CD4-positive, alpha-beta T cell (primary cell): ENCODE measurements around the gene CXorf38. TPM values are rescaled to one million over a fixed set of nuclear protein-coding genes. Genes with fewer than 3 reads are reported as not detected.

Experiments used
- ATAC-seq: fragments of 200-7000 bp; cut with Tn5 transposase; one replicate; pipeline ENCODE4 v1.10.0; 2022; ENCODE audit warnings: mild to moderate bottlenecking; ENCODE audit not compliant: poor library complexity
- CTCF ChIA-PET: fragments of 350-600 bp; sonication (Branson Sonifier 250); formaldehyde crosslinking; loops from one replicate; lab custom pipeline; 2021; ENCODE audit warnings: antibody characterized with exemption, inconsistent platforms; lab: Charles Lee
- POLR2A ChIA-PET: fragments of 350-600 bp; sonication (Branson Sonifier 250); formaldehyde crosslinking; loops from one replicate; lab custom pipeline; 2021; ENCODE audit warnings: antibody characterized with exemption, inconsistent platforms; lab: Charles Lee
- DNase-seq, 14 experiments: peaks; one replicate each; pipeline ENCODE4 v3.0.0-alpha.2; 2013 to 2020; ENCODE audit warnings: mixed read lengths in 2 of 14
- H3K27ac ChIP-seq, 2 donors: one replicate each; pipeline versions ENCODE4 v1.5.1 to v1.7.0; 2013; ENCODE audit warnings: low read length in 2 of 2, low read depth in 1 of 2, mild to moderate bottlenecking in 1 of 2
- H3K27me3 ChIP-seq, 2 experiments: 1 replicate in 1 of 2; 2 replicates in 1 of 2; pipeline versions ENCODE4 v1.6.1 to v1.7.0; 2013; ENCODE audit warnings: low read length in 2 of 2, control low read depth in 1 of 2, mild to moderate bottlenecking in 1 of 2, moderate library complexity in 1 of 2; ENCODE audit not compliant: insufficient read depth in 2 of 2, control insufficient read depth in 1 of 2
- H3K36me3 ChIP-seq: one replicate; pipeline ENCODE4 v1.6.1; 2013; ENCODE audit warnings: low read length, control low read depth; ENCODE audit not compliant: insufficient read depth
- H3K4me1 ChIP-seq: one replicate; pipeline ENCODE4 v1.6.1; 2013; ENCODE audit warnings: low read length, control low read depth; ENCODE audit not compliant: insufficient read depth
- H3K4me3 ChIP-seq: one replicate; pipeline ENCODE4 v1.5.1; 2013; ENCODE audit warnings: mild to moderate bottlenecking, low read length, moderate library complexity
- H3K9me3 ChIP-seq, 2 experiments: 1 replicate in 1 of 2; 2 replicates in 1 of 2; pipeline versions ENCODE4 v1.6.1 to v1.7.0; 2013; ENCODE audit warnings: low read length in 2 of 2, mild to moderate bottlenecking in 2 of 2, control low read depth in 1 of 2, moderate library complexity in 1 of 2; ENCODE audit not compliant: control insufficient read depth in 1 of 2, insufficient read depth in 1 of 2
- H3K27ac Mint-ChIP-seq: one replicate; pipeline ENCODE4 v1.8.0; 2020; ENCODE audit warnings: mixed read lengths
- H3K27me3 Mint-ChIP-seq: one replicate; pipeline ENCODE4 v1.8.0; 2021; ENCODE audit warnings: mixed read lengths
- H3K36me3 Mint-ChIP-seq: one replicate; pipeline ENCODE4 v1.8.0; 2021; ENCODE audit warnings: low read depth, mixed read lengths
- H3K4me1 Mint-ChIP-seq: one replicate; pipeline ENCODE4 v1.8.0; 2021; ENCODE audit warnings: low read depth, mixed read lengths
- H3K4me3 Mint-ChIP-seq: one replicate; pipeline ENCODE4 v1.8.0; 2020; ENCODE audit warnings: mild to moderate bottlenecking, mixed read lengths
- H3K9me3 Mint-ChIP-seq: one replicate; pipeline ENCODE4 v1.8.0; 2020; ENCODE audit warnings: mixed read lengths
- intact Hi-C, 2 experiments: fragments of 100-400 bp; cut with DNase I in 1 of 2; cut with micrococcal nuclease in 1 of 2; formaldehyde crosslinking; loops; one replicate each; pipeline versions ENCODE4 v1.15.1 to v1.9.0; 2023 to 2025; cut with DNase I, micrococcal nuclease
- total RNA-seq, 174 experiments: library from RNA in 2 of 174; stranded (reverse) in 2 of 174; gene quantifications; one replicate each; pipeline ENCODE4 v1.2.3 and lab custom pipeline; 2021 to 2026
- TF ChIP-seq, protein P1 (sequence below): fragments of 200-600 bp; IDR thresholded peaks from one replicate; pipeline ENCODE4 v1.8.0; 2022; ENCODE audit warnings: antibody characterized with exemption, mild to moderate bottlenecking

The CXorf38 gene
- total RNA-seq, 2 experiments from 2014 or later, result 9.4 to 10.4 TPM

DNA sequence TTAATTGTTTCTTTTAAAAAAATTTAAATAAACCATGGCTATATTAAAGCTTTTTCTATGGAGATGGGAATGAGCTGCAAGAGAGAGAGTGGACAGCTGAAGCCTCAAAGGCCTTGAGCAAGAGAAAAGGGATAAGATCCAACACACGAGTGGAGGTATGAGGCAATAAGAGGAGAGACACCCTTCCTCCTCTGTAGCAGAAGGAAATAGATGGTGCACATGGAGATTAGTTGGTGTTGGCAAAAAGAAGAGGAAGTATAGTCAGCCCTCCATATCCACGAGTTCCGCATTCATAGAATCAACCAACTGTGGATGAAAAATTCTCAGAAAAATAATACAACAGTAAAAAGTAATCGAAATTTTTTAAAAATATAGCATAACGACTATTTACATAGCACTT lies 3.2 kb downstream of the CXorf38 start:
- Mint-ChIP-seq H3K9me3 (no peaks in the 10 kb centered on the region), H3K36me3 (peaks cover 49% of the 10 kb centered on the region), H3K27me3 (no peaks in the 10 kb centered on the region), H3K4me3 (peak overlapping the region; percentile 95), H3K27ac (peak overlapping the region; percentile 94), H3K4me1 (peaks cover 50% of the 10 kb centered on the region)
- Histone ChIP-seq H3K4me3 (peak overlapping the region; percentile 60), H3K36me3 (peaks cover 20% of the 10 kb centered on the region), H3K27me3 (no peaks in the 10 kb centered on the region), H3K4me1 (peaks cover 32% of the 10 kb centered on the region), H3K27ac (peak overlapping the region; percentile 47 to 84), H3K9me3 (no peaks in the 10 kb centered on the region)
- ChIA-PET CTCF (interaction anchor here (1.9 kb wide), 1 partner anchor 100 kb away, joined by 6 read pairs; no protein-coding TSS in a partner anchor), POLR2A (interaction anchor here (1.3 kb wide), 1 partner anchor 105 kb away, joined by 3 read pairs; no protein-coding TSS in a partner anchor)
- ATAC-seq (no peak), DNase-seq (peak in 2 of 14 experiments; percentile 25 to 34)
- intact Hi-C loops, result loop anchor here (2.0 to 10.0 kb wide), 3 partner anchors 59 to 681 kb away; partner anchors contain the start of gene ATP6AP2 (in 1 of the 2)
- TF ChIP-seq, protein P1, sequence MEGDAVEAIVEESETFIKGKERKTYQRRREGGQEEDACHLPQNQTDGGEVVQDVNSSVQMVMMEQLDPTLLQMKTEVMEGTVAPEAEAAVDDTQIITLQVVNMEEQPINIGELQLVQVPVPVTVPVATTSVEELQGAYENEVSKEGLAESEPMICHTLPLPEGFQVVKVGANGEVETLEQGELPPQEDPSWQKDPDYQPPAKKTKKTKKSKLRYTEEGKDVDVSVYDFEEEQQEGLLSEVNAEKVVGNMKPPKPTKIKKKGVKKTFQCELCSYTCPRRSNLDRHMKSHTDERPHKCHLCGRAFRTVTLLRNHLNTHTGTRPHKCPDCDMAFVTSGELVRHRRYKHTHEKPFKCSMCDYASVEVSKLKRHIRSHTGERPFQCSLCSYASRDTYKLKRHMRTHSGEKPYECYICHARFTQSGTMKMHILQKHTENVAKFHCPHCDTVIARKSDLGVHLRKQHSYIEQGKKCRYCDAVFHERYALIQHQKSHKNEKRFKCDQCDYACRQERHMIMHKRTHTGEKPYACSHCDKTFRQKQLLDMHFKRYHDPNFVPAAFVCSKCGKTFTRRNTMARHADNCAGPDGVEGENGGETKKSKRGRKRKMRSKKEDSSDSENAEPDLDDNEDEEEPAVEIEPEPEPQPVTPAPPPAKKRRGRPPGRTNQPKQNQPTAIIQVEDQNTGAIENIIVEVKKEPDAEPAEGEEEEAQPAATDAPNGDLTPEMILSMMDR, result no peak

DNA sequence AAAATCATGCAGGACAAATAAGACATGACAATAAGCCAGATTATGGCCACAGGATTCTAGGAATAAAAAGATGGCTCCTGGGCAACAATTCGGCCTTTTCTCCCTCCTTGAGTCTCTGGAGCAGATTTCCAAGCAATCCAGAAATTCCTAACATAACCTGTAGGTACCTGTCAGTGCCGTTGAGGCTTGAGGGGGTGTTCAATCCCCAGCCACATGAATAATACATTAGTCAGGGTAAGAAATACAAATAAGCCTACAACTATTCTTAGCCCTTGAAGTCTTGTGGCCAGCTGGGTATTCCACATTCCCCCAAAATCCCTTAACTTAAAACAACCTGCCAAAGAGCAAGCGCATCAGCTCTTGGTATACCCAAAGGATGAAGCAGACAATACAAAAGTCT lies 9.7 kb downstream of the CXorf38 start:
- no peak overlapping the region for H3K4me3 ChIP-seq
- Mint-ChIP-seq H3K27ac (no peak overlapping the region), H3K4me1 (peaks cover 25% of the 10 kb centered on the region), H3K9me3 (no peaks in the 10 kb centered on the region), H3K36me3 (peaks cover 82% of the 10 kb centered on the region), H3K4me3 (no peak overlapping the region), H3K27me3 (no peaks in the 10 kb centered on the region)
- intact Hi-C loops, result no loop called here
- DNase-seq (no peak), ATAC-seq (no peak)
- H3K27ac ChIP-seq, result no peak overlapping the region
- TF ChIP-seq, protein P1, result no peak
- peaks cover 78% of the 10 kb centered on the region for H3K36me3 ChIP-seq
- CTCF ChIA-PET, result no interaction called here
- H3K27me3 ChIP-seq, result no peaks in the 10 kb centered on the region
- POLR2A ChIA-PET, result no interaction called here
- H3K9me3 ChIP-seq, result no peaks in the 10 kb centered on the region
- H3K4me1 ChIP-seq, result peaks cover 9% of the 10 kb centered on the region

DNA sequence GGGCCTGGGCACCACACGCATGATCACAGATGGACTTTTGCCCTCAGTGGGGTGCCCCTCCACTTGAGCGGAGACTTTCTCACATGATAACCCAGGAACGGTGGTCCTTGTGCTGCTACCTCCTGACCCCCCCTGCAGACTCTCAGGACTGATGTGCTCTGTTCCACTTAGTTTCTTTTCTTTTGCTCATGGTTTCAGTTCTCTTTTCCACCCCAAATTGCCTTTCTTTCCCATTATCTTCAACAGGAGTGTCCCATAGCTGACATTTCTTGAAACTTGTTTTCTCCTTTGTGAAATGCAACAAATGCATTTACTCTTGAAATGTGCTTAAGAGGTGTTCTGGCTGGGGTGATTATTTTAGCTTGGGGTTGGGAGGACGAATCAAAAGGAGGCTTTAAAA lies 15.2 kb downstream of the CXorf38 start:
- Histone ChIP-seq H3K27me3 (no peaks in the 10 kb centered on the region), H3K9me3 (no peaks in the 10 kb centered on the region), H3K4me1 (peaks cover 2% of the 10 kb centered on the region), H3K36me3 (peaks cover 83% of the 10 kb centered on the region), H3K27ac (no peak overlapping the region), H3K4me3 (no peak overlapping the region)
- CTCF ChIA-PET, result no interaction called here
- ATAC-seq (no peak), DNase-seq (no peak)
- POLR2A ChIA-PET, result no interaction called here
- Mint-ChIP-seq H3K27ac (no peak overlapping the region), H3K36me3 (peaks cover 84% of the 10 kb centered on the region), H3K27me3 (no peaks in the 10 kb centered on the region), H3K4me1 (peaks cover 4% of the 10 kb centered on the region), H3K9me3 (no peaks in the 10 kb centered on the region), H3K4me3 (no peak overlapping the region)
- intact Hi-C loops, result no loop called here
- TF ChIP-seq, protein P1, result no peak
